PC-9 (cell line): ENCODE measurements around the gene TRPV5. TPM values are rescaled to one million over a fixed set of nuclear protein-coding genes. Genes with fewer than 3 reads are reported as not detected.

Experiments used
- BruUV-seq: library from RNA; stranded (reverse); fragments of 400-500 nt; replicated peaks from 2 replicates; lab custom pipeline; 2021; lab: Mats Ljungman, UMichigan
- CTCF ChIA-PET: fragments of 300-600 bp; sonication (Branson Sonifier 250); formaldehyde crosslinking; loops from one replicate; lab custom pipeline; 2022; ENCODE audit warnings: antibody characterized with exemption; lab: Charles Lee
- POLR2A ChIA-PET: fragments of 300-600 bp; sonication (Branson Sonifier 250); formaldehyde crosslinking; loops from one replicate; lab custom pipeline; 2022; ENCODE audit warnings: antibody characterized with exemption; ENCODE audit not compliant: unreplicated experiment; lab: Charles Lee
- DNase-seq, 2 experiments: peaks; one replicate each; pipeline versions ENCODE4 v3.0.0 to v3.0.0-alpha.2; 2015 to 2022; ENCODE audit warnings: mixed read lengths in 1 of 2
- H2AFZ ChIP-seq: fragments of 200-600 bp; sonication (generic); 2 replicates; pipeline ENCODE4 v1.8.1; 2017; ENCODE audit warnings: antibody characterized with exemption
- H3F3A ChIP-seq: fragments of 200-600 bp; sonication (generic); 2 replicates; pipeline ENCODE4 v1.8.1; 2017; ENCODE audit warnings: antibody characterized with exemption, mild to moderate bottlenecking, low read depth; ENCODE audit not compliant: insufficient read depth
- H3K27ac ChIP-seq: fragments of 200-600 bp; sonication (generic); 2 replicates; pipeline ENCODE4 v1.6.1; 2016; ENCODE audit warnings: mixed run types
- H3K27me3 ChIP-seq: fragments of 200-600 bp; sonication (generic); 2 replicates; pipeline ENCODE4 v1.6.1; 2016; ENCODE audit warnings: low read depth, mixed run types; ENCODE audit not compliant: insufficient read depth
- H3K36me3 ChIP-seq: fragments of 200-600 bp; sonication (generic); 2 replicates; pipeline ENCODE4 v1.6.1; 2016; ENCODE audit warnings: low read depth, mixed run types
- H3K4me1 ChIP-seq: fragments of 200-600 bp; sonication (generic); replicated peaks from 2 replicates; pipeline ENCODE4 v1.6.1; 2016; ENCODE audit warnings: mixed run types; ENCODE audit not compliant: insufficient read depth
- H3K4me2 ChIP-seq: fragments of 200-600 bp; sonication (generic); 2 replicates; pipeline ENCODE4 v1.6.1; 2017; ENCODE audit warnings: mixed run types
- H3K4me3 ChIP-seq: fragments of 200-600 bp; sonication (generic); 2 replicates; pipeline ENCODE4 v1.6.1; 2016; ENCODE audit warnings: mixed run types
- H3K79me2 ChIP-seq: fragments of 200-600 bp; sonication (generic); 2 replicates; pipeline ENCODE4 v1.6.1; 2017; ENCODE audit warnings: low read depth, mixed run types
- H3K9me2 ChIP-seq: fragments of 200-600 bp; sonication (generic); 2 replicates; pipeline ENCODE4 v1.8.1; 2017; ENCODE audit warnings: mild to moderate bottlenecking; ENCODE audit not compliant: insufficient read depth
- H3K9me3 ChIP-seq: fragments of 200-600 bp; sonication (generic); 2 replicates; pipeline ENCODE4 v1.8.1; 2016; ENCODE audit warnings: low read depth; ENCODE audit not compliant: insufficient read depth
- H4K20me1 ChIP-seq: fragments of 200-600 bp; sonication (generic); 2 replicates; pipeline ENCODE4 v1.8.1; 2017; ENCODE audit not compliant: insufficient read depth
- EZH2 ChIP-seq: fragments of 200-600 bp; sonication (generic); IDR thresholded peaks from 2 replicates; pipeline ENCODE4 v1.8.0; 2017; ENCODE audit warnings: antibody characterized with exemption, low read depth
- intact Hi-C: fragments of 100-400 bp; cut with micrococcal nuclease; formaldehyde crosslinking; loops from one replicate; pipeline ENCODE4 v1.10.0; 2022; ENCODE audit not compliant: unreplicated experiment
- total RNA-seq: library from RNA; stranded (reverse); gene quantifications from 2 replicates; pipeline ENCODE4 v1.2.3, GENCODE V29; 2021
- TF ChIP-seq, protein P1 (sequence below): fragments of 200-600 bp; sonication (generic); conservative IDR thresholded peaks from 2 replicates; pipeline ENCODE4 v1.6.1; 2017; ENCODE audit warnings: mixed run types, antibody characterized with exemption, mild to moderate bottlenecking, moderate library complexity

The TRPV5 gene
- total RNA-seq, 1 experiment from 2014 or later: not detected

DNA sequence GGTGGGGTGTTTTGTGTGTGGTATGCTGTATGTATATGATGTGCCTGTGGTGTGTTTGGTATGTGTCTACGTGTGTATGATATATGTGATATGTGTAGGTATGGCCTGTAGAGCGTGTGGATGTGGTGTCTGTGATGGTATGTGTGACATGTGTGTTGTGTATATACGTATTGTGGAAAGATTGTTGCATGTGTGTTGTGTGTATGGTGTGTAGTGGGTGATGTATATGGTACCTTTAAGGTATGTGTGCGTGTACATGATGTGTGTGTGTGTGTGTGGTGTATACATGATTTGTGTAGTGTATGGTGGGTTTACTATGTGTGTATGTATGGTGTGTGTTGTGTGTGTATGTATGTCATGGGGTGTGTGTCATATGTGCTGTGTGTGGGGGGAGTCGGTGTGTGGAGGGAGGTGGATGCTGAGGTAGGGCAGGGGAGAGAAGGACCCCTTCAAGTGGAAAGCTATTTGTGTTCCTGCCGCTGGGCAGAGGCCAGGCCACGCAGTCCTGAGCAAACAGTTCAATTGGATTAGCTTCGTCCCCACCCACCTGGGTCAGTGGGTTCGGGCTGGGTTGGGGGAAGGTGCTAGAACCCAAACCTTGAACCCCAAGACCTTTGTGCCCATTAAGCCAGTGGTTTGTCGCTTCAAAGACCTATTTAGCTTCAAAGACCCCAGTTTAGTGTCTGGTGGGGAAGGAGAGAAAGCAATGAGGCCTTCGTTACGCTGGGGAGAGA lies 46.1 kb downstream of the TRPV5 start:
- ChIA-PET CTCF (no interaction called here), POLR2A (interaction anchor here (0.8 kb wide), 1 partner anchor 31 kb away, joined by 7 read pairs; no protein-coding TSS in a partner anchor)
- H4K20me1 ChIP-seq: no peaks in the 10 kb centered on the region
- TF ChIP-seq, protein P1, sequence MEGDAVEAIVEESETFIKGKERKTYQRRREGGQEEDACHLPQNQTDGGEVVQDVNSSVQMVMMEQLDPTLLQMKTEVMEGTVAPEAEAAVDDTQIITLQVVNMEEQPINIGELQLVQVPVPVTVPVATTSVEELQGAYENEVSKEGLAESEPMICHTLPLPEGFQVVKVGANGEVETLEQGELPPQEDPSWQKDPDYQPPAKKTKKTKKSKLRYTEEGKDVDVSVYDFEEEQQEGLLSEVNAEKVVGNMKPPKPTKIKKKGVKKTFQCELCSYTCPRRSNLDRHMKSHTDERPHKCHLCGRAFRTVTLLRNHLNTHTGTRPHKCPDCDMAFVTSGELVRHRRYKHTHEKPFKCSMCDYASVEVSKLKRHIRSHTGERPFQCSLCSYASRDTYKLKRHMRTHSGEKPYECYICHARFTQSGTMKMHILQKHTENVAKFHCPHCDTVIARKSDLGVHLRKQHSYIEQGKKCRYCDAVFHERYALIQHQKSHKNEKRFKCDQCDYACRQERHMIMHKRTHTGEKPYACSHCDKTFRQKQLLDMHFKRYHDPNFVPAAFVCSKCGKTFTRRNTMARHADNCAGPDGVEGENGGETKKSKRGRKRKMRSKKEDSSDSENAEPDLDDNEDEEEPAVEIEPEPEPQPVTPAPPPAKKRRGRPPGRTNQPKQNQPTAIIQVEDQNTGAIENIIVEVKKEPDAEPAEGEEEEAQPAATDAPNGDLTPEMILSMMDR: no peak
- no peak for TF ChIP-seq EZH2
- no peaks in the 10 kb centered on the region for H3K9me3 ChIP-seq
- H3K4me3 ChIP-seq: no peak overlapping the region
- no TSS peak for BruUV-seq
- H3K4me2 ChIP-seq: no peak overlapping the region; the same call in 1 of the 2 replicates
- peaks cover 3% of the 10 kb centered on the region; the same call in 1 of the 2 replicates for H3F3A ChIP-seq
- peaks cover 43% of the 10 kb centered on the region for H3K4me1 ChIP-seq
- H2AFZ ChIP-seq: no peak overlapping the region
- no peak for DNase-seq
- H3K36me3 ChIP-seq: no peaks in the 10 kb centered on the region
- H3K27ac ChIP-seq: no peak overlapping the region
- H3K27me3 ChIP-seq: no peaks in the 10 kb centered on the region
- intact Hi-C loops: no loop called here
- H3K9me2 ChIP-seq: no peaks in the 10 kb centered on the region
- H3K79me2 ChIP-seq: no peaks in the 10 kb centered on the region

DNA sequence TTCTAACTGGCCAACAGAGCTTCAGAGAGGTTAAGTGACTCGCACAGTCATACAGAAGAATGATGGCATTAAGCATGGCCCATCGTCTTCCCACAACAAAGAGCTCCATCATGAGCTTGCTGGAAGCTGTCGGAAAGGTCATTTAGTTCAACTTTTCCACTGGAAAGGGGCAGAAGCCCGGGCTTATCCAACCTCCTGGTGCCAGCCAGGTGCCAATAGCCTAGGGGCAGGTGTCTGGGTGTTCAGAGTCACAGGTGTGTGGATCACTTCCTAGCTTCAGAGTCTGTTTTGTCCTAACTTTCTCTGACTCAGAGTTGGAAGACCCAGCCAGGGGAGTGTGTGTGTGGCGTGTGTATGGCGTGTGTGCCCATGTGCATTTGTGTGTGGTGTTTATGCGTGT lies 46.7 kb downstream of the TRPV5 start:
- TF ChIP-seq, protein P1: no peak
- H3K9me2 ChIP-seq: no peaks in the 10 kb centered on the region
- no peak overlapping the region for H3K27ac ChIP-seq
- no peaks in the 10 kb centered on the region for H3K36me3 ChIP-seq
- BruUV-seq: no TSS peak
- no peaks in the 10 kb centered on the region for H3K27me3 ChIP-seq
- no peaks in the 10 kb centered on the region for H3K79me2 ChIP-seq
- H3K9me3 ChIP-seq: no peaks in the 10 kb centered on the region
- H2AFZ ChIP-seq: no peak overlapping the region
- ChIA-PET POLR2A (interaction anchor here (0.6 to 0.8 kb wide), 3 partner anchors 31 to 116 kb away, joined by 3 to 9 read pairs (median 7); partner anchors contain the start of gene EPHB6), CTCF (no interaction called here)
- intact Hi-C loops: no loop called here
- no peaks in the 10 kb centered on the region for H4K20me1 ChIP-seq
- H3K4me2 ChIP-seq: no peak overlapping the region; the same call in 1 of the 2 replicates
- DNase-seq: peak in 1 of 2 experiments; percentile 47
- peaks cover 49% of the 10 kb centered on the region for H3K4me1 ChIP-seq
- no peak overlapping the region for H3K4me3 ChIP-seq
- H3F3A ChIP-seq: peaks cover 5% of the 10 kb centered on the region; the same call in 1 of the 2 replicates

DNA sequence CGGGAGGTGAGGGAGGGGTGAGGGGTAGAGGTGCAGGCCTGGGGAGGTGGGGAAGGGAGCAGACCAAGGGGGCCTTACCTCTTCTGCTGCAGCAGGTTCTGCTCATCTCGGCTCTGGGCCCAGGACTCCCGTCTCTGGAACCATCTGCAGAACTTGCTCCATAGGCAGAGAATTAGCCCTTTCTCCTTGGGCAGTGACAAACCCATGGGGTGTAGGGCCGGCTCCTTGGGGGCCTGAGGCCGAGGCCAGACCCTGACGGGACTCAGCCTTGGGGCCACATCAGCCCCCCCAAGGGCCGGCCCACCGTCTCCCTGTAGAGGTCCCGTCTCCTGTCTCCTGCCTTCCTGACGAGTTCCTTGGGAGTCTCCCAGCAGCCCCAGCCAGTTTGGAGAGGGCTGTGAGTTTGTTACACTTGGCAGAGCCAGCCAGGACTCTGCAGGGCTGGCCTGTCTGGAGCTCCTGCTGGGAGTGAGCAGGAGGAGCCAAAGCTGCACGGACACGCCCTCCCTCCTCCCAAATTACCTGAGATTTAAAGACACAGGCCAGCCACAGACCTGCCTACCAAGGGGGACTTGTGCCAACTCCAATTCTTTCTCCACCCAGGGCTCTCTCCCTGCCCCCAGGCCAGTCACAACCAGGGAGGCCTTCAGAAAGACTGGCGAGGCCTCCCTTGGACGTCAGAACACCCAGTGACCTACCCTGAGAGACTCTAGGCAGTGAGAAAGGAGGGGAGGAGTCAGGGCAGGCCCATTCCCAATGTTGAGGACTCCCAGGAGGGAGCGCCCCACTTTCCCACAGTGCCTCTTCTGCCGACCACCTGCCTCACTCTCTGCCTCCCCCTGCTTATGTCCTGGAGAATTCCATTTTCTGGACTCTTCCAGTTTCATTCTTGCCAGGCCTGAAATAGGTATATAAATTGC lies 48.0 kb downstream of the TRPV5 start, which contains the start of gene TRPV6:
Gene TRPV6 (minus strand): TSS at position 435 of the 920 bp plus-strand sequence.
- Histone ChIP-seq H3K36me3 (no peaks in the 10 kb centered on the region), H2AFZ (peak within 1 kb of the TSS; percentile 37; the same call in 1 of the 2 replicates), H3K9me2 (no peaks in the 10 kb centered on the region), H3K27ac (no peak within 1 kb of the TSS), H3F3A (peaks cover 5% of the 10 kb centered on the region; the same call in 1 of the 2 replicates), H3K4me3 (peak within 1 kb of the TSS; percentile 53), H3K27me3 (no peaks in the 10 kb centered on the region), H3K79me2 (no peaks in the 10 kb centered on the region), H3K9me3 (no peaks in the 10 kb centered on the region), H3K4me1 (peaks cover 57% of the 10 kb centered on the region), H4K20me1 (peaks cover 1% of the 10 kb centered on the region; the same call in 1 of the 2 replicates), H3K4me2 (peak within 1 kb of the TSS; percentile 77)
- ChIA-PET POLR2A (interaction anchor here (0.5 to 0.6 kb wide), 2 partner anchors 44 to 80 kb away, joined by 3 to 5 read pairs; no protein-coding TSS in a partner anchor), CTCF (interaction anchor here (0.8 to 0.9 kb wide), 2 partner anchors 9 to 298 kb away, joined by 3 to 6 read pairs; no protein-coding TSS in a partner anchor)
- intact Hi-C loops: loop anchor here (1.0 kb wide), 1 partner anchor 14 kb away; no protein-coding TSS in a partner anchor
- DNase-seq: peak; percentile 83 to 85
- BruUV-seq: TSS peak; percentile 50
- TF ChIP-seq EZH2: no peak
- TF ChIP-seq, protein P1: no peak
